ENCODE data around the gene GLI3.

The GLI3 gene

GRCh38 chr7:42208572-42208971, 28.4 kb downstream of the GLI3 start:
- H3K4me3 ChIP-seq (ENCODE audit: low read depth, low read length), result no peak overlapping the region
- no peak for DNase-seq (ENCODE audit: low read depth)
- TF ChIP-seq CTCF (conservative IDR thresholded peaks at IDR 0.05; ENCODE audit: low read depth, low read length), result no peak

- TF ChIP-seq CTCF (conservative IDR thresholded peaks at IDR 0.05; ENCODE audit: low read depth, low read length), result no peak
- DNase-seq (ENCODE audit: low read depth), result no peak
- H3K4me3 ChIP-seq (ENCODE audit: low read depth, low read length), result no peak overlapping the region
Observed at GRCh38 chr7:42207420-42207819, 29.6 kb downstream of the GLI3 start.

GRCh38 chr7:42203336-42203735, 33.7 kb downstream of the GLI3 start:
- TF ChIP-seq CTCF (conservative IDR thresholded peaks at IDR 0.05; ENCODE audit: low read depth, low read length), result no peak
- H3K4me3 ChIP-seq (ENCODE audit: low read depth, low read length), result no peak overlapping the region
- no peak for DNase-seq (ENCODE audit: low read depth)

- no peak overlapping the region for H3K4me3 ChIP-seq (ENCODE audit: low read depth, low read length)
- no peak for DNase-seq (ENCODE audit: low read depth)
- no peak for TF ChIP-seq CTCF (conservative IDR thresholded peaks at IDR 0.05; ENCODE audit: low read depth, low read length)
Observed at GRCh38 chr7:42202601-42203000, 34.4 kb downstream of the GLI3 start.

GRCh38 chr7:42198974-42199668, 37.9 kb downstream of the GLI3 start:
- no peak for TF ChIP-seq CTCF (conservative IDR thresholded peaks at IDR 0.05; ENCODE audit: low read depth, low read length)
- H3K4me3 ChIP-seq (ENCODE audit: low read depth, low read length), result no peak overlapping the region
- no peak for DNase-seq (ENCODE audit: low read depth)

GRCh38 chr7:42198296-42198695, 38.7 kb downstream of the GLI3 start:
- TF ChIP-seq CTCF (conservative IDR thresholded peaks at IDR 0.05; ENCODE audit: low read depth, low read length), result no peak
- no peak overlapping the region for H3K4me3 ChIP-seq (ENCODE audit: low read depth, low read length)
- DNase-seq (ENCODE audit: low read depth), result no peak

GRCh38 chr7:42197451-42197850, 39.6 kb downstream of the GLI3 start:
- TF ChIP-seq CTCF (conservative IDR thresholded peaks at IDR 0.05; ENCODE audit: low read depth, low read length), result no peak
- peak; percentile 81 for DNase-seq (ENCODE audit: low read depth)
- no peak overlapping the region for H3K4me3 ChIP-seq (ENCODE audit: low read depth, low read length)

Measured in choroid plexus epithelial cell (primary cell).